HG02759 (cell line): ENCODE results near the gene ARHGEF10L.
"Not testable (repeated sequence)": the region's sequence is repeated elsewhere in the genome, so short reads cannot be mapped to it uniquely, and the experiment has no call there.

Experiments used
- ATAC-seq: cut with Tn5 transposase; IDR thresholded peaks from one replicate; pipeline ENCODE4 v1.9.1; 2021; ENCODE audit warnings: mild to moderate bottlenecking, moderate library complexity; ENCODE audit not compliant: unreplicated experiment

The ARHGEF10L gene, protein sequence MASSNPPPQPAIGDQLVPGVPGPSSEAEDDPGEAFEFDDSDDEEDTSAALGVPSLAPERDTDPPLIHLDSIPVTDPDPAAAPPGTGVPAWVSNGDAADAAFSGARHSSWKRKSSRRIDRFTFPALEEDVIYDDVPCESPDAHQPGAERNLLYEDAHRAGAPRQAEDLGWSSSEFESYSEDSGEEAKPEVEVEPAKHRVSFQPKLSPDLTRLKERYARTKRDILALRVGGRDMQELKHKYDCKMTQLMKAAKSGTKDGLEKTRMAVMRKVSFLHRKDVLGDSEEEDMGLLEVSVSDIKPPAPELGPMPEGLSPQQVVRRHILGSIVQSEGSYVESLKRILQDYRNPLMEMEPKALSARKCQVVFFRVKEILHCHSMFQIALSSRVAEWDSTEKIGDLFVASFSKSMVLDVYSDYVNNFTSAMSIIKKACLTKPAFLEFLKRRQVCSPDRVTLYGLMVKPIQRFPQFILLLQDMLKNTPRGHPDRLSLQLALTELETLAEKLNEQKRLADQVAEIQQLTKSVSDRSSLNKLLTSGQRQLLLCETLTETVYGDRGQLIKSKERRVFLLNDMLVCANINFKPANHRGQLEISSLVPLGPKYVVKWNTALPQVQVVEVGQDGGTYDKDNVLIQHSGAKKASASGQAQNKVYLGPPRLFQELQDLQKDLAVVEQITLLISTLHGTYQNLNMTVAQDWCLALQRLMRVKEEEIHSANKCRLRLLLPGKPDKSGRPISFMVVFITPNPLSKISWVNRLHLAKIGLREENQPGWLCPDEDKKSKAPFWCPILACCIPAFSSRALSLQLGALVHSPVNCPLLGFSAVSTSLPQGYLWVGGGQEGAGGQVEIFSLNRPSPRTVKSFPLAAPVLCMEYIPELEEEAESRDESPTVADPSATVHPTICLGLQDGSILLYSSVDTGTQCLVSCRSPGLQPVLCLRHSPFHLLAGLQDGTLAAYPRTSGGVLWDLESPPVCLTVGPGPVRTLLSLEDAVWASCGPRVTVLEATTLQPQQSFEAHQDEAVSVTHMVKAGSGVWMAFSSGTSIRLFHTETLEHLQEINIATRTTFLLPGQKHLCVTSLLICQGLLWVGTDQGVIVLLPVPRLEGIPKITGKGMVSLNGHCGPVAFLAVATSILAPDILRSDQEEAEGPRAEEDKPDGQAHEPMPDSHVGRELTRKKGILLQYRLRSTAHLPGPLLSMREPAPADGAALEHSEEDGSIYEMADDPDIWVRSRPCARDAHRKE (N-terminal part only)

GRCh38 chr1:17539477-17540254 is at the start of gene ARHGEF10L:
ARHGEF10L (plus strand) TSS chr1:17539698; CDS start chr1:17580596, 40,898 bp downstream.
- no peak for ATAC-seq

GRCh38 chr1:17489768-17490417 is 49.6 kb upstream of the ARHGEF10L start:
- not testable (repeated sequence) for ATAC-seq

- not testable (repeated sequence) for ATAC-seq
Observed at GRCh38 chr1:17490667-17491066, 48.8 kb upstream of the ARHGEF10L start.

- ATAC-seq = no peak
Observed at GRCh38 chr1:17494114-17494729, 45.3 kb upstream of the ARHGEF10L start.

DNA sequence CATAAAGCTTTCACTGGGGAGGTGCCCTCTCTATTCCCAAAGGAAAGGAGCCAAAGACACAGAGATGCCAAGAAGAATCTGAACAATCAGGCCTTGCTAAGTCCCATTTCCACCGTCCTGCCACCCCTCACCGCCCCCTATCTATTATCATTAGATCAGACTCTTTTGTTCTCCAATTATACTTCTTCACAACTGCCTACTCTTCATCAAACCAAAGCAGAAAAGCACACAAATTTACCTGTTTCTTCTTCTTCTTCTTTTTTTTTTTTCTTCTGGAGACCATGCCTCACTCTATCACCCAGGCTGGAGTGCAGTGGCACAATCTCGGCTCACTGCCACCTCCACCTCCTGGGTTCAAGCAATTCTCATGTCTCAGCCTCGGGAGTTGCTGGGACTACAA is 43.1 kb upstream of the ARHGEF10L start:
- no peak for ATAC-seq

DNA sequence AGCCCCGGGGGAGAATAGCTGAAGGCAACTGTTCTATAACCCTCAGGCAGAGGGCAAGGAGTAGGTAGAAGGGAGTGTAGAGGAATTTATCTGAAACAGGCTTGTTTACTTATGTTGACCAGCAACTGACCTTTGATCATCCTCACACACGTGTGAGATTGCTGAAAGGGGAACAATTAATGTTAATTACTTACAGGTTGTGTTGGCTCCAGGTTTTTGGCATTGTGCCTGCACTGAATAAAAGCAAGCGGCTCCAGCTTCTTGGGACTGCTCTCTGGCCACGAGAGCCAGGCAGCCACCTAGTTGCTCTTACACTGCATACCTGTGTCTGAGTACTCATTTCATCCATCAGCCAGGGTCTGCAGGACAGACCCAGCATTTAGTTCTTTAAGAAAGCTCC is 41.3 kb upstream of the ARHGEF10L start:
- no peak for ATAC-seq

GRCh38 chr1:17502326-17502778 is 37.1 kb upstream of the ARHGEF10L start:
- no peak for ATAC-seq

GRCh38 chr1:17503146-17503545 is 36.4 kb upstream of the ARHGEF10L start:
- no peak for ATAC-seq

DNA sequence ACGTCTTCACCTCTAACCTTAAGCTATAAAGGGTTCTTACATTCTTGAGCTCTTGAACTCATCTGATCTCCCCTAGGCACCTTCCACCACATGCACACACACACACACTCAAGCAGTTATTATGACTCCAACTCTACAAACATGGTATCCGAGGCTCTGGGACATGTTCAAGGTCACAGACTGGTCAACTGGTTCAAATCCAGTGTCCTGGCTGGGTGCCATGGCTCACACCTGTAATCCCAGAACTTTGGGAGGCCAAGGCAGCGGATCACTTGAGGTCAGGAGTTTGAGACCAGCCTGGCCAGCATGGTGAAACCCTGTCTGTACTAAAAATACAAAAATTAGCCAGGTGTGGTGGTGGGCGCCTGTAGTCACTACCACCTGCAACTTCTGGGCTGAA is 32.3 kb upstream of the ARHGEF10L start:
- not testable (repeated sequence) for ATAC-seq

DNA sequence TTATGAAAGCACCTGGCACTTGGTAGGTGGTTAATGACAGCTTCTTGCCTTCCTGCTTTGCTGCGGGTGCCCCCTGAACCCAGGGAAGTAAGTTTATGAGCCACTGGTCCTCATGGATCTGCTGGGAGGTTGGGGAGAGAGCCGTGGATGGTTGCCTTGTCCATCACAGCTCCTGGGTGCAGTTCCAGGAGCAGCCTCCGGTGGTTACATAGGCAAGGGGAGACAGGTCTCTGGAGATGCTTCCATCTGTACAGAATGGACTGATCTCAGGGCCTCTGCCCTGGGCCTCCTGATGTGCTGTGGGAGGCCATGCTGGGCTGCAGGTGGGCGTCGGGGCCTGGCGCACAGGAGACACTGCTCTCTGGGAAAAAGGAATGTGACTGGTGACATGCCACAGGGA is 31.6 kb upstream of the ARHGEF10L start:
- no peak for ATAC-seq

GRCh38 chr1:17509363-17509762 is 30.1 kb upstream of the ARHGEF10L start:
- ATAC-seq = no peak

DNA sequence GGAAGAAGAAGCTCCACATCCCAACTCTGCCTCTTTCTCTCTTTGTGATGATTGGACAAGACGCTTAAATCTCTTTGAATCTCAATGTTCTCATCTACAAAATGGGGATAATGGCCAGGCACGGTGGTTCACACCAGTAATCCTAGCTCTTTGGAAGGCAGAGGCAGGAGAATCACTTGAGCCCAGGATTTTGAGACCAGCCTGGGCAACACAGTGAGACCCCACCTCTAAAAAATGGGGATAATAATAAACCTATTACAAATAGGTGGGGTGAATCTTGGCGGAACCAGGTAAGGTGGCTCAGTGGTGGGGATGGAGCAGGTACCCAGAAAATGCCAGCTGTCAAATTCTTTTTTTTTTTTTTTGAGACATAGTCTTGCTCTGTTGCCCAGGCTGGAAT is 29.4 kb upstream of the ARHGEF10L start:
- ATAC-seq = no peak

DNA sequence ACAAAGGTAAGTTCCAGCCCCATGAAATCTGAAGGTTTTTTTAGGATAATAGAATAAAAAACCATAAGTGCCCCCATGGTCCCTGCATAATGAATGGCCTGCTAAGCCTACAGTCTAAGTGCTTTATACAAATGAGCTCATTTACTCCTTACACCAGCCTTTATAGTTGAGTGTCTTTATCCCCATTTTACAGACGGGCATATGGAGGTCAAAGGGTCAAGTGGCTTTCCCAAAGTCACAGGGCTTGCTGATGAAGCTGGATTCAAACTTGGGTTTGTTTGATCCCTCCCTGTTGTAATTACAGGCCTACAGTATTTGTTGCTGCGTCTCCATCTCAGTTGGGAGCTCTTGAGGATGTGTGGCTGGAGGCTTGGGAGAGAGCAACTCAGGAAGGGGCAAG is 28.3 kb upstream of the ARHGEF10L start:
- no peak for ATAC-seq

DNA sequence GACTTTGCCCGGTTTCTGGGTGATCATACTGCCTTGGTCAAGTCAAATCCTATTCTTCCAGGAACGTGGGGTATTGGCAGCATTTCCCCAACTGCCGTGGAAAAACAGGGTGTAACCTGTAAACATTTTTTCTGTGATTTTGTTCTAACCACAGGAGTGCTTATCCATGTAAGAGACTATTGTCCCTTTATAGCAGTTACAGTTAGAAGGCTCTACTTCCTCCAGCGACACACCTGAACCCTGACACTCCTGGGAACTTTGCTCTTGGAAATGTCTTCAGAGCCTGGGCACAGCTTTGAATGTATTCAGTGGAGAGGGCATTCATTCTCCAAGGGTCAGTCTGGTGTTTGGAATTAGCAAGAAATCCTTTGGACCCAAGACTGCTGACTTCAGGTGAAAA is 26.4 kb upstream of the ARHGEF10L start:
- ATAC-seq = no peak

DNA sequence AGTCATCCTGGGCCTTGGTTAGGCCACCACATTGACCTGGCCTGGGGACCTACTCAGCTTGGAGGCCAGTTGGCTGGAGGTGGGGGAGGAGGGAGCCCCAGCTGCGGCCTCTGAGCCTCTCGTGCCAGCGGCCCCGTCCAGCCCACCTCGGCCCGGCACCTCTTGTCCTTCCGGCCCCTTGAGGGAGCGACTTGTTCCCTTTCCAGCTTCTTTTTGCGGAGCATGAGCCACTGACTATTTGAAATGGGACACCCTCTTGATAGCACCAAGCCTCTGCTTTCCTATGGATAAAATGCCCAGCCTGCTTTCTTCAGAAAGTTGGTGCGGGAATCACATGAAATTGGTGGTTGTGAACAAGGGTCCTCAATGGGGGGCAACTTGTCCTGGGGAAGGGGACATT is 24.7 kb upstream of the ARHGEF10L start:
- no peak for ATAC-seq

GRCh38 chr1:17515902-17516301 is 23.6 kb upstream of the ARHGEF10L start:
- ATAC-seq = no peak

DNA sequence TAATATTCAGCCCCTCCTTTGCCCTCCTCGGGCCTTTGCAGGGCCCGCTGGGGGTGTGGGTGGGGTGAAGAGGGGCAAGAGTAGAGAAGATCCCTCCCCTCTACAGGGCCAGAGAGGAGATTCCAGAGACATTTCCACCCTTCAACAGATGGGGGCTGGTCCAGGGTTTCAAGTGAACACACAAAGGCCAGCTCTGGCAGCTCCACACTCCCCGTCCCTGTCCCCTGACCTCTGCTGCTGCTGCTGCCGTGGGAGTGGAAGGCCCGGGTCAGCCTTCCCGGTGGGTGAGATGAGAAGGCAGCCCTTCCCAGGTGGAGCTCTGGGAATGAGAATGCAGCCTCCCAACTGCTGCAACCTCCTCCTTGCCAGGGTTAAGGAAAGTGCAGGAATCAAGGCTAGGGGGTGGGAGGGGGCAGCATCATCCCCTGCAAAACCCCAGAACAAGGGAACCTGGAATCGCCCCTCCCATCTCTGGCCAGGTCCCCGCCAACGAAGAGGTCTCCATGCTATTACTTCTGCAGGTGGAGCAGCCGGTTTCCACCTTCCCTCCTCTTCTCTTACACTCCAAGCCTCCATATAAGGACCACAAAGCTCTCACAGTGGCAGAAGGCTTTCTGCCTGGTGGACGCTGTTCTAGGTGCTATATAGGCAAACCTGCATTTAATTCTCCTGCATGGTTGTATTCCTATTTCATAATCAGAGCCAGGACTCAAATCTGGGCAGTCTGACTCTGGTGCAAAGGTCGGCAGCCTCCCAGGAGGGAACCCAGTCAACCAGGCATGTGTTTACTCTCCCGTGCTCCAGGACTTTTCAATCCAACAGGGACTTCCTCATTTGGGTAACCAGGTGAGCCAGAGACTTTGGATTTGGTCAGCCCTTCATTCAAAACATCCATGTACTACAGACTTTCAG is 22.9 kb upstream of the ARHGEF10L start:
- ATAC-seq = no peak

DNA sequence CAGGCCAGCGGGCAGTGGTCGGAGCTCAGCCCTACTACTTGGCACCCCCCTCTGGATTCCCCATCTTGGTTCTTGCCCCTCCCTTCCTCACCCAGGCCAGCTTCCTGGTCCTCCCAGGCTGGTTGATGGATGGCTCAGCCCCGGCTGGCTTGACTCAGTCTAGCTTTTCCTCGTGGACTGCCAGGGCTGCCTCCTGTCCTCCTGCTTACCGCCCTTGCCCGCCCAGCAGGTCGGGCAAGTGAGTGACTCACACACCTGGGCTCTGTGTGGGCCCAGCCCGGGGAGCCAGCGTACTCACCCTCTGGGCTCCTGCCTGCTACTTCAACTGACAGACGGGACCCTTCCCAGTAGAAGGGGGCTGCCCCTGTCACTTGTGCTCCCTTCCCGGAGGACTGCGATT is 19.5 kb upstream of the ARHGEF10L start:
- no peak for ATAC-seq
